ENCODE data around the gene IFI44L. TPM values are rescaled to one million over a fixed set of nuclear protein-coding genes. Genes with fewer than 3 reads are reported as not detected.
A peak's percentile ranks its signal among the peaks of the same experiment; 100 is the strongest.

IFI44L gene
- total and polyA plus RNA-seq, 2 experiments from 2014 or later = 0.23 TPM; not detected in 1

- no peaks in the 10 kb centered on the region for H3K27me3 ChIP-seq (replicated peaks; ENCODE audit: insufficient read depth)
- H3K36me3 ChIP-seq (ENCODE audit: low read depth) = no peaks in the 10 kb centered on the region
- no peak overlapping the region for H3K4me3 ChIP-seq
- no peaks in the 10 kb centered on the region for H3K9me2 ChIP-seq (ENCODE audit: insufficient read depth)
- TF ChIP-seq EZH2phosphoT487 (IDR thresholded peaks at IDR 0.05; ENCODE audit: insufficient read depth, low read depth) (no peak), EZH2 (IDR thresholded peaks at IDR 0.05; ENCODE audit: insufficient read depth, poor library complexity, severe bottlenecking) (no peak)
- H3K27ac ChIP-seq = no peak overlapping the region
- H3K4me2 ChIP-seq (ENCODE audit: unreplicated experiment) = no peak overlapping the region
- WGBS, 2 experiments (ENCODE audit: low coverage in 1 of 2, low lambda C conversion rate in 2 of 2, missing lambda C conversion rate in 2 of 2) = 91 to 92% methylated on average over 5 of the region's 5 CpGs
- no peaks in the 10 kb centered on the region for H3K9me3 ChIP-seq (ENCODE audit: low read depth)
- DNase-seq = no peak
- in situ Hi-C loops (cut with MboI) = loop anchor here (5.0 kb wide), 1 partner anchor 462 kb away; no protein-coding TSS in a partner anchor
- no peak overlapping the region for H3K9ac ChIP-seq
- no peaks in the 10 kb centered on the region for H4K20me1 ChIP-seq (ENCODE audit: insufficient read depth)
- H3F3A ChIP-seq (ENCODE audit: insufficient read depth) = no peaks in the 10 kb centered on the region
- H3K79me2 ChIP-seq (ENCODE audit: insufficient read depth) = no peaks in the 10 kb centered on the region
- no peak overlapping the region for H2AFZ ChIP-seq
- H3K4me1 ChIP-seq (ENCODE audit: insufficient read depth) = no peaks in the 10 kb centered on the region
Measured at GRCh38 chr1:78604643-78605042, 15.6 kb upstream of the IFI44L start.

GRCh38 chr1:78606274-78606673 lies 14.0 kb upstream of the IFI44L start:
- TF ChIP-seq EZH2 (IDR thresholded peaks at IDR 0.05; ENCODE audit: insufficient read depth, poor library complexity, severe bottlenecking) (no peak), EZH2phosphoT487 (IDR thresholded peaks at IDR 0.05; ENCODE audit: insufficient read depth, low read depth) (no peak)
- WGBS, 2 experiments (ENCODE audit: low coverage in 1 of 2, low lambda C conversion rate in 2 of 2, missing lambda C conversion rate in 2 of 2) = 82 to 83% methylated on average over 2 of the region's 2 CpGs
- no peaks in the 10 kb centered on the region for H4K20me1 ChIP-seq (ENCODE audit: insufficient read depth)
- no peak overlapping the region for H2AFZ ChIP-seq
- no peaks in the 10 kb centered on the region for H3K9me2 ChIP-seq (ENCODE audit: insufficient read depth)
- no peaks in the 10 kb centered on the region for H3K9me3 ChIP-seq (ENCODE audit: low read depth)
- H3K36me3 ChIP-seq (ENCODE audit: low read depth) = no peaks in the 10 kb centered on the region
- no peaks in the 10 kb centered on the region for H3K4me1 ChIP-seq (ENCODE audit: insufficient read depth)
- H3K4me2 ChIP-seq (ENCODE audit: unreplicated experiment) = no peak overlapping the region
- H3K4me3 ChIP-seq = no peak overlapping the region
- no peak overlapping the region for H3K9ac ChIP-seq
- no peaks in the 10 kb centered on the region for H3K27me3 ChIP-seq (replicated peaks; ENCODE audit: insufficient read depth)
- no peak for DNase-seq
- no peak overlapping the region for H3K27ac ChIP-seq
- H3K79me2 ChIP-seq (ENCODE audit: insufficient read depth) = no peaks in the 10 kb centered on the region
- in situ Hi-C loops (cut with MboI) = loop anchor here (5.0 kb wide), 1 partner anchor 464 kb away; no protein-coding TSS in a partner anchor
- no peaks in the 10 kb centered on the region for H3F3A ChIP-seq (ENCODE audit: insufficient read depth)

- Histone ChIP-seq H3K27me3 (replicated peaks; ENCODE audit: insufficient read depth) (no peaks in the 10 kb centered on the region), H3K79me2 (ENCODE audit: insufficient read depth) (no peaks in the 10 kb centered on the region), H3K9me3 (ENCODE audit: low read depth) (no peaks in the 10 kb centered on the region), H3K36me3 (ENCODE audit: low read depth) (no peaks in the 10 kb centered on the region), H3K4me3 (no peak overlapping the region), H2AFZ (no peak overlapping the region), H3K9ac (no peak overlapping the region), H3K9me2 (ENCODE audit: insufficient read depth) (no peaks in the 10 kb centered on the region), H3F3A (ENCODE audit: insufficient read depth) (no peaks in the 10 kb centered on the region), H3K27ac (no peak overlapping the region), H4K20me1 (ENCODE audit: insufficient read depth) (no peaks in the 10 kb centered on the region), H3K4me1 (ENCODE audit: insufficient read depth) (no peaks in the 10 kb centered on the region), H3K4me2 (ENCODE audit: unreplicated experiment) (no peak overlapping the region)
- TF ChIP-seq EZH2 (IDR thresholded peaks at IDR 0.05; ENCODE audit: insufficient read depth, poor library complexity, severe bottlenecking) (no peak), EZH2phosphoT487 (IDR thresholded peaks at IDR 0.05; ENCODE audit: insufficient read depth, low read depth) (no peak)
- 95 to 96% methylated on average over 5 of the region's 5 CpGs for WGBS, 2 experiments (ENCODE audit: low coverage in 1 of 2, low lambda C conversion rate in 2 of 2, missing lambda C conversion rate in 2 of 2)
- peak; percentile 57 for DNase-seq
- in situ Hi-C loops (cut with MboI) = loop anchor here (5.0 kb wide), 1 partner anchor 465 kb away; no protein-coding TSS in a partner anchor
Measured at GRCh38 chr1:78607334-78607927, 12.8 kb upstream of the IFI44L start.

- Histone ChIP-seq H4K20me1 (ENCODE audit: insufficient read depth) (no peaks in the 10 kb centered on the region), H3K9ac (no peak overlapping the region), H3K27ac (no peak overlapping the region), H3K4me3 (no peak overlapping the region), H3K4me2 (ENCODE audit: unreplicated experiment) (no peak overlapping the region), H3K4me1 (ENCODE audit: insufficient read depth) (no peaks in the 10 kb centered on the region), H3F3A (ENCODE audit: insufficient read depth) (no peaks in the 10 kb centered on the region), H3K27me3 (replicated peaks; ENCODE audit: insufficient read depth) (no peaks in the 10 kb centered on the region), H3K79me2 (ENCODE audit: insufficient read depth) (no peaks in the 10 kb centered on the region), H2AFZ (no peak overlapping the region), H3K9me2 (ENCODE audit: insufficient read depth) (no peaks in the 10 kb centered on the region), H3K36me3 (ENCODE audit: low read depth) (no peaks in the 10 kb centered on the region), H3K9me3 (ENCODE audit: low read depth) (no peaks in the 10 kb centered on the region)
- 56 to 62% methylated on average over 4 of the region's 4 CpGs for WGBS, 2 experiments (ENCODE audit: low coverage in 1 of 2, low lambda C conversion rate in 2 of 2, missing lambda C conversion rate in 2 of 2)
- in situ Hi-C loops (cut with MboI) = loop anchor here (5.0 kb wide), 1 partner anchor 466 kb away; no protein-coding TSS in a partner anchor
- DNase-seq = no peak
- TF ChIP-seq EZH2 (IDR thresholded peaks at IDR 0.05; ENCODE audit: insufficient read depth, poor library complexity, severe bottlenecking) (no peak), EZH2phosphoT487 (IDR thresholded peaks at IDR 0.05; ENCODE audit: insufficient read depth, low read depth) (no peak)
Measured at GRCh38 chr1:78607944-78608343, 12.3 kb upstream of the IFI44L start.
